Measurements from ENCODE around the gene ICA1.

DNA sequence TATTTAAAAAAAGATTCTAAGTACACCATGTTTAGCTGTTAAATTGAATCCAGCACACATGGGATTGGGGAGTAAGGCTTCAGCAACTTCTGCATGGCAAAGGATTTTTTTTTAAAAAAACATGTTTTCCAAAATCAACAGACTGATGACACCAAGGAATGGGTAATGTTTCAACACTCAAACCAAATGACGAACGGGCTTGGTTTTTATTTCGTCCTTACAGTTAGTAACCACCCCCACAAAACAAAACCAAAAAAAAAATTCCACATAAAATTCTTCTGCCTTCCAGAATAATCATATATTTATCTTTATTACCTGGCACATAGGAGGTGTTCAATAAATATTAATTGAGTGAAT, 45.7 kb downstream of the ICA1 start:
- TF ChIP-seq, protein P1, sequence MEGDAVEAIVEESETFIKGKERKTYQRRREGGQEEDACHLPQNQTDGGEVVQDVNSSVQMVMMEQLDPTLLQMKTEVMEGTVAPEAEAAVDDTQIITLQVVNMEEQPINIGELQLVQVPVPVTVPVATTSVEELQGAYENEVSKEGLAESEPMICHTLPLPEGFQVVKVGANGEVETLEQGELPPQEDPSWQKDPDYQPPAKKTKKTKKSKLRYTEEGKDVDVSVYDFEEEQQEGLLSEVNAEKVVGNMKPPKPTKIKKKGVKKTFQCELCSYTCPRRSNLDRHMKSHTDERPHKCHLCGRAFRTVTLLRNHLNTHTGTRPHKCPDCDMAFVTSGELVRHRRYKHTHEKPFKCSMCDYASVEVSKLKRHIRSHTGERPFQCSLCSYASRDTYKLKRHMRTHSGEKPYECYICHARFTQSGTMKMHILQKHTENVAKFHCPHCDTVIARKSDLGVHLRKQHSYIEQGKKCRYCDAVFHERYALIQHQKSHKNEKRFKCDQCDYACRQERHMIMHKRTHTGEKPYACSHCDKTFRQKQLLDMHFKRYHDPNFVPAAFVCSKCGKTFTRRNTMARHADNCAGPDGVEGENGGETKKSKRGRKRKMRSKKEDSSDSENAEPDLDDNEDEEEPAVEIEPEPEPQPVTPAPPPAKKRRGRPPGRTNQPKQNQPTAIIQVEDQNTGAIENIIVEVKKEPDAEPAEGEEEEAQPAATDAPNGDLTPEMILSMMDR (conservative IDR thresholded peaks at IDR 0.05; ENCODE audit: low read length) = no peak
- TF ChIP-seq EZH2phosphoT487 (IDR thresholded peaks at IDR 0.05; ENCODE audit: borderline replicate concordance) = no peak
